Non-pigmented ciliary epithelial cell (primary cell): ENCODE measurements around the gene SSUH2.
A peak's percentile ranks its signal among the peaks of the same experiment; 100 is the strongest.

Experiments used
- DNase-seq: peaks from one replicate; pipeline ENCODE4 v3.0.0-alpha.2; 2010; ENCODE audit warnings: low read depth

The SSUH2 gene

GRCh38 chr3:8610951-8611350 is 33.6 kb downstream of the SSUH2 start:
- no peak for DNase-seq

DNA sequence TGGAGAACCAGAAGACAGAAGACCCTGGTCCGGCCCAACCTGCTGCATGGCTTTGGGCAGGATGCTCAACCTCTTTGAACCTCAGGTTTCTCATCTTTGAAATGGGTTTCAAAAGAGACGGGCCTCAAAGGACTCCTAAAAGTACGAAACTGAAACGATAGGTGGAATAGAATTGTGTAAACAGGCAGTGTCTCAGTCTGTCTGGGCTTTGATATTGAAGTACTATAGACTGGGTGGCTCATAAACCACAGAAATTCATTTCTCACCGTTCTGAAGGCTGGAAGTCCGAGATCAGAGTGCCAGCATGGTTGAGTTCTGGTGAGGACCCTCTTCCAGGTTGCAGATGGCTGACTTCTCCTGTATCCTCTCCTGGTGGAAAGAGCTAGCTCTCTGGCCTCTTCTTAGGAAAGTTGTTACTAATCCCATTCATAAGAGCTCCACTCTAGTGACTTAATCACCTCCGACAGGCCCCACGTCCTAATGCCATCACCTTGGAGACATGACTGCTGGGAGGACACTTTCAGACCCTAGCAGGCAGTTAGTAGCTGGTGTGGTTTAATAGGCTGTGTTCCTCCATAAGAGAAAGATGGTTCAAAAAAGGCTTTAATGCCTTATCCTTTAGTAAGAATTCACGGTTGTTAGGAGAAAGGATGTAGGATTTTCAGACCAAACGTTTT is 35.7 kb downstream of the SSUH2 start:
- DNase-seq: no peak

DNA sequence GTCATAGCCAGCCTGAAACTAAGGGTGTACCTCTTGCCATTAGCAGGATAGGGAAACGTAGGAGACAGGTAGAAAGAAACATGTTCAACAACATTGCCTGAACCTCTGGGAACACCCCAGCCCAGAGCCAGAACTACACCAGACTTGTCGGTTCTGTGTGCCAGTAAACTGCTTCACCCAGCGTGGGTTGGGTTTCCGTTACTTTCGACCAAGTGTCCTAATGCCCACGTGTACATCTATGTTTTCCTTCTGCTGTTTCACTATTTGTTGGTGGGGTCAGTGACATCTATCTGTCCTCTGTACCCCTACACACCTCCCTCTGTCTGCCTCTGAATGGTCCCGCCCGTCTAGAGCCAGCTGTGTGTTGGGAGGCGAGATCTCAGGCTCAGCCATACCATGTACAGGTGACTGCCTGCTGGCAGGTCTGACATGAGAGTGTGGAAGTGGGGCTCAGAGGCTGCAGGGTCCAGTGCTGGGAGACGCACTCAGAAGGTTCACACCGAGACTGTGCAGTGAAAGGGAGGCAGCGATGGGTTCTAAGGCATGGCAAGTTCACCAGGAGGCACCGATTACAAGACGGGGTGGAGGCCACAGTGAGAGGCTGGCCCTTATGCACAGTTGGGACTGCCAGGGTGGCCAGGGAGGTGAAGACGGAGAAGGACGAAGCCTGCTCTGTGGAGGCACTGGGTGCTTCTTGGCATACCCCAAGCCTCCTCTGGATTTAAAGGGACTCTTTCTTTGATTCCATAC is 36.4 kb downstream of the SSUH2 start:
- DNase-seq: no peak

- peak; percentile 43 for DNase-seq
Measured at GRCh38 chr3:8607234-8608040, 37.2 kb downstream of the SSUH2 start.

GRCh38 chr3:8606701-8607231 is 37.8 kb downstream of the SSUH2 start:
- DNase-seq: no peak

- no peak for DNase-seq
Measured at GRCh38 chr3:8604988-8605387, 39.6 kb downstream of the SSUH2 start.

- DNase-seq: no peak
Measured at GRCh38 chr3:8604006-8604405, 40.6 kb downstream of the SSUH2 start.

DNA sequence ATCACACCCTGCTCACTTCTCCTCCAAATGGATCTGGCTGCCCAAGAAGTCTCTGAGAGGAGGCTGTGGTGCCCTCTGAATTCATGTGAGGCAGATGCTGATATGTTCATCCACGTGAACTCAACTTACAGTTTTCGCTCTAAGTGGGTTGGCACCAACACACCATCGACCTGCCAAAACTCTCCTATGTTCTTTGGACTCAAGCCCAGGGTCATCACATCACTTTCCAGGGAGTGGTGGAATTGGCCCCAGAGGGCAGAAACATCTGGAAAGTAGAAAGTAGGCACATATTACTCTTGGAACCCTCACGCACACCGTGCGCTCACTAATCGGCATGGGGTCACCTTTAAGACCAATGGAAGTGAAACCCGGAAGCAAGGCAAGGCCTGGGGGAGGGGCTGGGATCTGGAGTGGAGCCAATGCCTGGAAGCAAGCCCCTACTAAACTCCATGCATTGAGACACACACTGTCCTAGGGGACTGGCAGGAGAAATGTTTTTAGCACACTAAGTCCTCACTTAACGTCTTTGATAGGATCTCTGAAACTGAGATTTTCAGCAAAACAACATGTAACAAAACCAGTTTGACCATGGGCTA is 41.4 kb downstream of the SSUH2 start:
- DNase-seq: no peak

DNA sequence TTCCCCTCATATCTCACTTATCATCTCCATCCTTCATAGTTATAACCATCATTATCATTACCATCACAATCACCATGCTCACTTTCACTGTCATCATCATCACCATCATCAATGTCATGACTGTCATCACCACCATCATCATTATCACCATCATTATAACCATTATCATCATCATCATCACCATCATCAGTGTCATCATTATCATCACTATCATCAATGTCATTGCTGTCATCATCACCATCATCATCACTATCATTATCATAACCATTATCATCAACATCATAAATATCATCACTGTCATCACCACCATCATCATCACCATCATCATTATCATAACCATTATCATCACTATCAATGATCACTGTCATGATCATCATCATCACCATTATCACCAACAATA is 44.1 kb downstream of the SSUH2 start:
- no peak for DNase-seq

DNA sequence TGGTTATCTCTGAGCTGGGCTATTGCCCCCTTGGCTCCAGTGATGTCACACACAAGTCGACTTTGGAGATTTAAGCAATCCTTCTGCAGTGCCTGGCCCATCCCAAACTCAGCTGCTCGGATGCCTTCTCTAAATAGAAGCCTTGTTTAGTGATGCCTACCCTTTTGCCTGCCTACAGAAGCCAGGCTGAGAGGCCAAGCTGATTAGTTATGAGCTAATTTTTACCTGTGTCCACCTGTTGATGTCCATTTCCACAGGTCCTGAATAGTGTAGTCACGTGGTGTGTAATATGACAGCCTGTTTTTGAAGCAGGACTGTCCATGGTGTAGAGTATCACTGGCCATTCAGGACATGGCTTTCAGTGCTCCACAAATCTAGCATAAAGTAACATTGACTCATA is 45.5 kb downstream of the SSUH2 start:
- no peak for DNase-seq

- DNase-seq: no peak
Measured at GRCh38 chr3:8597219-8597853, 47.3 kb downstream of the SSUH2 start.

GRCh38 chr3:8596321-8597218 is 48.0 kb downstream of the SSUH2 start:
- DNase-seq: no peak

- DNase-seq: no peak
Measured at GRCh38 chr3:8595695-8596115, 48.9 kb downstream of the SSUH2 start.

GRCh38 chr3:8595252-8595651 is 49.3 kb downstream of the SSUH2 start:
- DNase-seq: no peak

- DNase-seq: no peak
Measured at GRCh38 chr3:8593021-8593827, 51.4 kb downstream of the SSUH2 start.

GRCh38 chr3:8589880-8590556 is 54.6 kb downstream of the SSUH2 start:
- no peak for DNase-seq

- DNase-seq: no peak
Measured at GRCh38 chr3:8584661-8585060, 59.9 kb downstream of the SSUH2 start.

DNA sequence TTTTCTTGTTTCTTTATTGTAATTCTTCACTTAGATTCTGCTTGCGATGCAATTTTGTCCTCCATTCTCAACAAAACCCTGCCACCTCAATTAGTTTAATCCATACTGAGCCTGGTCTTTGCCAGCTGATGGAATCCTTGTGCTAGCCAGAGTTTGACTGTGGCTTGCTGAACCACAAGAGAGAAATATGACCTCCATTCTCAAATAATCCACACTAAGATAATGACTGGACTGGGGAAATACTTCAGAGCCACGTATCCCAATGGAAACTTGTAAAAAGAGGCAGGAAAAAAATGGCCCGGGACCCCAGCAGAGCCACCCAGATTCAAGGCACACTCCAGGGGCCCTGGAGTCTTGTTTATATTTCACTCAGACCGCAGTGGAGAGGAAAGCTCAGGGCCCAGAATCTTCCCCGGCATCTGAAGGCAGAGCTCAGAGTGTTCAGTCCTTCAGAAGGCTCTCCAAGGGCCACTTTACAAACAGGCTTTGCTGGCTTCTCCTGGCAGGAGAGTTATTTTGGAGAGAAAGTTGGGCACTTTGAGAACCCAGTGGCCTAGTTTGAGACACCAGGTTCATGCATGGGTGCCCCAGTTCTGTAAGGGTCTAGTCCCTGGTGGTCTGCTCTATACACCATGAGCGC is 62.7 kb downstream of the SSUH2 start:
- DNase-seq: no peak

DNA sequence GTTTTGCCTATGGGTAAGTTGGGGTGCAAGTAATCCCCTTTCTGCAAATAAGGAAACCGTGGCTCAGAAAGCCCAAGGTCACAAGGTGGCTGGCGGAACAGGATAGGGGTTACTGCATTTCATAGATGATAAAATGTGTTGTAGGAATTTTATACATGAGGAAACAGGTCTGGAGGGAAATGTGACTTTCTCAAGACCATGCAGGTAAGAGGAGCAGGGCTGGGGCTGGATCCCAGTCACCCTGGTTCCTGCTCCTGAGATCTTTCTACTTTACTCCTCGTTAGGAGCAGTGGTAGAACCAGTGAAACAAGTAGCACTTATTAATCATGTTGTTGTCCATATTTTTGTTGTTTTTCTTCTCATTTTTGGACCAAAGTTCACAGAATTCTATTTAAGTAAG is 63.2 kb downstream of the SSUH2 start:
- no peak for DNase-seq
